Retinal pigment epithelial cell (primary cell): Measurements from ENCODE around the gene DNAL1.
"Not testable (repeated sequence)": the region's sequence is repeated elsewhere in the genome, so short reads cannot be mapped to it uniquely, and the experiment has no call there.

Experiments
- DNase-seq: peaks from one replicate; pipeline ENCODE4 v3.0.0-alpha.2; 2010; ENCODE audit warnings: low read depth
- H3K4me3 ChIP-seq: 2 replicates; pipeline ENCODE4 v1.5.1; 2011; ENCODE audit warnings: mild to moderate bottlenecking, low read length, control low read depth, moderate library complexity
- CTCF ChIP-seq: conservative IDR thresholded peaks from 2 replicates; pipeline ENCODE4 v1.5.1; 2011; ENCODE audit warnings: low read depth, low read length, control low read depth, inconsistent platforms

The DNAL1 gene

GRCh38 chr14:73640796-73641365, 3.9 kb upstream of the DNAL1 start:
- H3K4me3 ChIP-seq, result no peak overlapping the region
- no peak for TF ChIP-seq CTCF
- no peak for DNase-seq

GRCh38 chr14:73645248-73645610, 443 bp downstream of the DNAL1 start:
- no peak for TF ChIP-seq CTCF
- peak overlapping the region; percentile 98 for H3K4me3 ChIP-seq
- DNase-seq, result no peak

DNA sequence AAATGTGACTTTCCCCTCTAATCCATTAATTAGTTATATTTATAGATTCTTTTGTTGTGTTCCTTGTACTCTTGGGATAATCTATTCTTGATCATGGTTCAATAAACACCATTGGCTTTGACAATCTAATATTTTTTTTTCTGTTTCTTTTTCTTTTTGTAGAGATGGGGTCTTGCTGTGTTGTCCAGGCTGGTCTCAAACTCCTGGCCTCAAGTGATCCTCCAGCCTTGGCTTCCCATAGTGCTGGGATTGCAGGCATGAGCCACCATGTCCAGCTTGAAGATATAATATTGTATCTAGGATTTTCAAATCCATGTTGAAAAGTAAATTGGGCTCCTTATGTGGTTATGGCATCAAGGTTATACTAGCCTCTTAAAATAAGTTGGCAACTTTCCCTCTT, 6.2 kb downstream of the DNAL1 start:
- no peak for DNase-seq
- no peak for TF ChIP-seq CTCF
- H3K4me3 ChIP-seq, result no peak overlapping the region

DNA sequence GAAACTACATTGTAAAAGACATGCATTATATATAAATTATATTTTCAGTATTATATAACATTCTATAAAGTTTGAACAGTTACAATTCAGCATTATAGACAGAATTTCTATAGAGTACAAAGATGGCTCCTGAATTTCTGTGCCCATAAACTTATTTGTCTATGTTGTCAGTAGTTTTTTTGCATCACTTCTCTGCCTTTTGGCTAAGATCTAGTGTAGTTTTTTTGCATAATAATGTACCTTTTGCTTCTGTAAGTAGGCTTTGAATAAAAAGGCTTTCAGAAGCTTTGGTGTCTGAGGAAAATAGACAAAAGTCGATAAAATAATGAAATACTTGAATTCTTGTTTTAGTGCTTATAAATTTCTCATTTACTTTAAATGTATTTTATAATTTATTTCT, 11.1 kb downstream of the DNAL1 start:
- DNase-seq, result no peak
- no peak for TF ChIP-seq CTCF
- H3K4me3 ChIP-seq, result no peak overlapping the region

DNA sequence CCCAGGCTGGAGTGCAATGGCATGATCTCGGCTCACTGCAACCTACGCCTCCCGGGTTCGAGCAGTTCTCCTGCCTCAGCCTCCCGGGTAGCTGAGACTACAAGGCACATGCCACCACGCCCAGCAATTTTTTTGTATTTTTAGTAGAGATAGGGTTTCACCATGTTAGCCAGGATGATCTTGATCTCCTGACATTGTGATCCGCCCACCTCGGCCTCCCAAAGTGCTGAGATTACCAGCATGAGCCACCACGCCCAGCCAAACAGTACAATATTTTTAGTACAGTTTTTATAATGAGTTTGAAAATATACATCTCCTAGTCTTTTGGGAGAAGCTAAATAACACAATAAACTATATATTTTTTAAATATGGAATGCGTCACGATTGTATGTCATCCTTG, 14.4 kb downstream of the DNAL1 start:
- not testable (repeated sequence) for DNase-seq, H3K4me3 ChIP-seq

DNA sequence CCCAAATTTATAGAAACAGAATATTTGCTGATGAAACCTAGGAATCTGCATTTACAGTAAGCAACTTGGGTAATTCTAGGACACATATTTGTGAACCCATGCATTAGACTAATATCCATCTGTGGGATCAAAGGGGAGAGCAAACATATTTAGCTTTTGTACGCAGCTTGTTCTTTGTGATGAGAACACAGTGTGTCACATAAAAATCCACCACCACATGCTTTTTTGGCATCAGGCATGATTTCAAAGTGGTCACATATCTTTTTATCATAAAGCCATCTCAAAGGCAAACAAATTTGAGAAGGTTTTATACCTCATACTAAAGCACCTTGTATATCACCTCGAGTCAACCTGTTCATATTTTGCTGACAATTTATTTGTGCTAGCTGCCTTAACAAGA, 15.7 kb downstream of the DNAL1 start:
- no peak for TF ChIP-seq CTCF
- no peak overlapping the region for H3K4me3 ChIP-seq
- no peak for DNase-seq

DNA sequence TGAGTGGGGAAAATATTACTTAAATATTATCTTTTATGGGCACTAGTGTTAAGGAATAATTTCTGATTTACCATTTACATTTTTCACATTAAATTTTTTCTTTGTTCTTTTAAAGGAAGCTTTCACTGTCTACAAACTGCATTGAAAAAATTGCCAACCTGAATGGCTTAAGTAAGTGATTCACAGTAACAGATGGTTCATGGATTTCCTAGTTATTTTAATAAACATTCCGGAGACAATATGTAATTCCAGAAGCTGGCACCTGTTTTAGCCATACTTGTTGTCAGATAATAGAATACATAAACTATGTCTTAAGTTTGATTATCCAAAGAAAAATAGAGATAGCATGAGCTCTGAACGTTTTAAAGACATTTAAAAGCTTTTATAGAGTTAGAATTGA, 17.1 kb downstream of the DNAL1 start:
- TF ChIP-seq CTCF, result no peak
- no peak for DNase-seq
- no peak overlapping the region for H3K4me3 ChIP-seq

GRCh38 chr14:73662487-73662943, 17.7 kb downstream of the DNAL1 start:
- DNase-seq, result peak; percentile 86
- no peak overlapping the region for H3K4me3 ChIP-seq
- TF ChIP-seq CTCF, result peak; percentile 63
